Liver (tissue), 9 donors: ENCODE data around the gene FCRLA. TPM values are rescaled to one million over a fixed set of nuclear protein-coding genes. Genes with fewer than 3 reads are reported as not detected.
"Not testable (repeated sequence)": the region's sequence is repeated elsewhere in the genome, so short reads cannot be mapped to it uniquely, and the experiment has no call there.

Experiments
- DNase-seq: peaks from one replicate; pipeline ENCODE4 v3.0.0-alpha.2; 2017; ENCODE audit warnings: low spot score
- H3K27ac ChIP-seq, 2 donors: one replicate each; pipeline ENCODE4 v1.7.0; 2013; ENCODE audit warnings: inconsistent platforms in 2 of 2, low read length in 2 of 2, control low read depth in 1 of 2, low read depth in 1 of 2, mild to moderate bottlenecking in 1 of 2
- H3K27me3 ChIP-seq, 4 donors: one replicate each; pipeline versions ENCODE4 v1.6.1 to v1.7.0; 2013; ENCODE audit warnings: low read length in 3 of 4, inconsistent platforms in 1 of 4, mild to moderate bottlenecking in 1 of 4, moderate library complexity in 1 of 4; ENCODE audit not compliant: control insufficient read depth in 4 of 4, insufficient read depth in 4 of 4
- H3K36me3 ChIP-seq, 4 donors: one replicate each; pipeline versions ENCODE4 v1.6.1 to v1.7.0; 2013; ENCODE audit warnings: low read length in 3 of 4, mild to moderate bottlenecking in 3 of 4, low read depth in 1 of 4, moderate library complexity in 1 of 4; ENCODE audit not compliant: control insufficient read depth in 4 of 4, insufficient read depth in 3 of 4
- H3K4me1 ChIP-seq, 4 donors: one replicate each; pipeline versions ENCODE4 v1.6.1 to v1.7.0; 2013; ENCODE audit warnings: low read length in 3 of 4, mild to moderate bottlenecking in 3 of 4, moderate library complexity in 1 of 4; ENCODE audit not compliant: control insufficient read depth in 4 of 4, insufficient read depth in 4 of 4
- H3K4me3 ChIP-seq, 3 donors: one replicate each; pipeline versions ENCODE4 v1.6.1 to v1.7.0; 2013; ENCODE audit warnings: low read length in 3 of 3, control low read depth in 1 of 3, low read depth in 1 of 3, mild to moderate bottlenecking in 1 of 3
- H3K9ac ChIP-seq, 2 donors: one replicate each; pipeline ENCODE4 v1.7.0; 2013; ENCODE audit warnings: low read length in 2 of 2, mild to moderate bottlenecking in 2 of 2, moderate library complexity in 2 of 2, control low read depth in 1 of 2, low read depth in 1 of 2
- H3K9me3 ChIP-seq, 4 donors: one replicate each; pipeline versions ENCODE4 v1.6.1 to v1.7.0; 2013; ENCODE audit warnings: low read length in 3 of 4; ENCODE audit not compliant: control insufficient read depth in 4 of 4
- FOXA2 ChIP-seq: IDR thresholded peaks from 2 replicates; pipeline ENCODE4 v1.6.1; 2016; ENCODE audit warnings: antibody characterized with exemption
- HNF4G ChIP-seq: IDR thresholded peaks from 2 replicates; pipeline ENCODE4 v1.6.1; 2016; ENCODE audit warnings: antibody characterized with exemption
- WGBS: extraction: QIAGEN DNeasy Blood & Tissue Kit; methylation state at CpG from one replicate; pipeline ENCODE4 v1.1.7; 2013; 5-methylcytosine and 5-hydroxymethylcytosine counted together
- polyA plus RNA-seq, 2 donors: library from polyadenylated mRNA; stranded (reverse) in 1 of 2; unstranded in 1 of 2; fragments of 200-250 nt in 1 of 2; fragments of >200 nt in 1 of 2; fragmentation: Nextera tagmentation in 1 of 2; extraction: Ambion mirVana in 1 of 2; gene quantifications; one replicate each; pipeline versions ENCODE4 v1.2.1 to v1.2.3, GENCODE V29; 2013 to 2015
- total RNA-seq, 2 donors: library from RNA; depleted of rRNA; stranded (reverse); fragments of >200 nt; gene quantifications; one replicate each; pipeline ENCODE4 v1.2.3, GENCODE V29; 2014
- TF ChIP-seq, protein P1 (sequence below): IDR thresholded peaks from 2 replicates; pipeline ENCODE4 v1.6.1; 2016; ENCODE audit warnings: antibody characterized with exemption
- TF ChIP-seq, protein P2 (sequence below): IDR thresholded peaks from 2 replicates; pipeline ENCODE4 v1.6.1; 2016; ENCODE audit warnings: antibody characterized with exemption, mild to moderate bottlenecking
- donor health status: healthy.
- donor health status: healthy.
- donor health status: healthy.
- donor health status: healthy.
- donor health status: healthy.

FCRLA gene
- total and polyA plus RNA-seq, 4 donors: 0.06 to 3.3 (median 0.29) TPM

DNA sequence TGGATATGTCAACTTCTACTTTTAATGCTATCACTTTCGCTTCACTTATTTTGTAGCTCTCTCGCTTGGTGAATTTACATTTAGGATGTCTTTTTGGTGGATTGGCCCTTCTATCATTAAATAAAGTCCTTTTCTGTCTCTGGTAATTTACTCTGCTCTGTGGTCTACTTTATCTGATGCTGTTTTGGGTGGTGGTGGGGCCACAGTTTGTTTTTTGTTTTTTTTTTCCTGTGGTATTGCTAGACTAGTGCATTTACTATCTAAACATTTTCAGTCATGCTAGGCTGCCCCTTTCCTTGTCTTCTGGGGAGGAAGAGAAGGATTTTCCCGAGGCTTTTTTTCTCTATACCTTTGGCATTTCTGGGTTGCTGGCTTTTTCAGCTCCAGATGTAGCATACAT lies 18.1 kb upstream of the FCRLA start:
- H3K27ac ChIP-seq: no peak overlapping the region
- H3K9ac ChIP-seq: no peak overlapping the region
- H3K27me3 ChIP-seq: no peaks in the 10 kb centered on the region
- H3K9me3 ChIP-seq: no peaks in the 10 kb centered on the region
- H3K36me3 ChIP-seq: no peaks in the 10 kb centered on the region
- TF ChIP-seq, protein P1, sequence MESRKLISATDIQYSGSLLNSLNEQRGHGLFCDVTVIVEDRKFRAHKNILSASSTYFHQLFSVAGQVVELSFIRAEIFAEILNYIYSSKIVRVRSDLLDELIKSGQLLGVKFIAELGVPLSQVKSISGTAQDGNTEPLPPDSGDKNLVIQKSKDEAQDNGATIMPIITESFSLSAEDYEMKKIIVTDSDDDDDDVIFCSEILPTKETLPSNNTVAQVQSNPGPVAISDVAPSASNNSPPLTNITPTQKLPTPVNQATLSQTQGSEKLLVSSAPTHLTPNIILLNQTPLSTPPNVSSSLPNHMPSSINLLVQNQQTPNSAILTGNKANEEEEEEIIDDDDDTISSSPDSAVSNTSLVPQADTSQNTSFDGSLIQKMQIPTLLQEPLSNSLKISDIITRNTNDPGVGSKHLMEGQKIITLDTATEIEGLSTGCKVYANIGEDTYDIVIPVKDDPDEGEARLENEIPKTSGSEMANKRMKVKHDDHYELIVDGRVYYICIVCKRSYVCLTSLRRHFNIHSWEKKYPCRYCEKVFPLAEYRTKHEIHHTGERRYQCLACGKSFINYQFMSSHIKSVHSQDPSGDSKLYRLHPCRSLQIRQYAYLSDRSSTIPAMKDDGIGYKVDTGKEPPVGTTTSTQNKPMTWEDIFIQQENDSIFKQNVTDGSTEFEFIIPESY: no peak
- TF ChIP-seq HNF4G: no peak
- no peak for DNase-seq
- peaks cover 0 to 1% (median 0%) of the 10 kb centered on the region in 4 donors for H3K4me1 ChIP-seq
- 70% methylated on average over 3 of the region's 3 CpGs for WGBS
- no peak overlapping the region for H3K4me3 ChIP-seq

DNA sequence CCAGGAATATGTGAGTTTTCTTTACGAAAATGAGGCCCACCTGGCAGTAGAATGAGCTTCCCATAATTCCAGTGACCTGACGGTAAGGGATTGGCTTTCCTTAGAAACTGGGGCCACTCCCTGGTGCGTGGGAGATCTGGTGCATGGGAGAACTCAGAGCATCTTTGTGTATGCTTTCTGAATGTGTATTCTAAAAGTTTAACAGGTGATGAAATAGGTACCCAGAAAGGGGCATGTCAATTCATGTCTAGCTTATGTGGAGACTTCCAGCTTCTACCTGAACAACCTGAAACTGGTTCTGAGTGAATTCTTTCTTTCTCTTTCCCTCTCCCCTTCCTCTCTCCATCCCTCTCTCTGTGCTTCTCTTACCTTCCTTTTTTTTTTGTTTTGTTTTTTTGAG lies 15.2 kb upstream of the FCRLA start:
- no peaks in the 10 kb centered on the region for H3K36me3 ChIP-seq
- no peaks in the 10 kb centered on the region for H3K4me1 ChIP-seq
- TF ChIP-seq FOXA2: no peak
- TF ChIP-seq, protein P2, sequence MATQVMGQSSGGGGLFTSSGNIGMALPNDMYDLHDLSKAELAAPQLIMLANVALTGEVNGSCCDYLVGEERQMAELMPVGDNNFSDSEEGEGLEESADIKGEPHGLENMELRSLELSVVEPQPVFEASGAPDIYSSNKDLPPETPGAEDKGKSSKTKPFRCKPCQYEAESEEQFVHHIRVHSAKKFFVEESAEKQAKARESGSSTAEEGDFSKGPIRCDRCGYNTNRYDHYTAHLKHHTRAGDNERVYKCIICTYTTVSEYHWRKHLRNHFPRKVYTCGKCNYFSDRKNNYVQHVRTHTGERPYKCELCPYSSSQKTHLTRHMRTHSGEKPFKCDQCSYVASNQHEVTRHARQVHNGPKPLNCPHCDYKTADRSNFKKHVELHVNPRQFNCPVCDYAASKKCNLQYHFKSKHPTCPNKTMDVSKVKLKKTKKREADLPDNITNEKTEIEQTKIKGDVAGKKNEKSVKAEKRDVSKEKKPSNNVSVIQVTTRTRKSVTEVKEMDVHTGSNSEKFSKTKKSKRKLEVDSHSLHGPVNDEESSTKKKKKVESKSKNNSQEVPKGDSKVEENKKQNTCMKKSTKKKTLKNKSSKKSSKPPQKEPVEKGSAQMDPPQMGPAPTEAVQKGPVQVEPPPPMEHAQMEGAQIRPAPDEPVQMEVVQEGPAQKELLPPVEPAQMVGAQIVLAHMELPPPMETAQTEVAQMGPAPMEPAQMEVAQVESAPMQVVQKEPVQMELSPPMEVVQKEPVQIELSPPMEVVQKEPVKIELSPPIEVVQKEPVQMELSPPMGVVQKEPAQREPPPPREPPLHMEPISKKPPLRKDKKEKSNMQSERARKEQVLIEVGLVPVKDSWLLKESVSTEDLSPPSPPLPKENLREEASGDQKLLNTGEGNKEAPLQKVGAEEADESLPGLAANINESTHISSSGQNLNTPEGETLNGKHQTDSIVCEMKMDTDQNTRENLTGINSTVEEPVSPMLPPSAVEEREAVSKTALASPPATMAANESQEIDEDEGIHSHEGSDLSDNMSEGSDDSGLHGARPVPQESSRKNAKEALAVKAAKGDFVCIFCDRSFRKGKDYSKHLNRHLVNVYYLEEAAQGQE: no peak
- no peak overlapping the region for H3K9ac ChIP-seq
- no peak overlapping the region for H3K4me3 ChIP-seq
- H3K27me3 ChIP-seq: no peaks in the 10 kb centered on the region
- H3K27ac ChIP-seq: no peak overlapping the region
- H3K9me3 ChIP-seq: no peaks in the 10 kb centered on the region
- no peak for DNase-seq
- 89% methylated on average over 3 of the region's 3 CpGs for WGBS

DNA sequence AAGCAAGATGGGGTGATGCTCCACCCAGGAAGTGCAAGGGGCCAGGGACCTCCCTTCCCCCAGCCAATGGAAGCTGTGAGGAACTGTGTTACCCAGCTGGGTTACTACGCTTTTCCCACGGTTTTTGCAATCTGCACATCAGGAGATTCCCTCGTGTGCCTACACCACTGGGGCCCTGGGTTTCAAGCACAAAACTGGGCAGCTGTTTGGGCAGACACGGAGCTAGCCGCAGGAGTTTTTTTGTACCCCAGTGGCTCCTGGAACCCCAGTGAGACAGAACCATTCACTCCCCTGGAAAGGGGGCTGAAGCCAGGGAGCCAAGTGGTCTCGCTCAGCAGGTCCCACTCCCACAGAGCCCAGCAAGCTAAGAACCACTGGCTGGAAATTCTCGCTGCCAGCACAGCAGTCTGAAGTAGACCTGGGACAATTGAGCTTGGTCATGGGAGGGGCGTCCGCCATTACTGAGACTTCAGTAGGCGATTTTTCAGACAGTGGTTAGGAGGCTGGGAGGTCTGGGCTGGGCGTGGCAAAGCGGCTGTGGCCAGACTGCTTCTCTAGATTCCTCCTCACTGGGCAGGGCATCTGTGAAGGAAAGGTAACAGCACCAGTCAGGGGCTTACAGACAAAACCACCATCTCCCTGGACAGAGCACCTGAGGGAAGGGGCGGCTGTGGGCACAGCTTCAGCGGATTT lies 13.9 kb upstream of the FCRLA start:
- not testable (repeated sequence) for H3K9ac ChIP-seq, H3K27ac ChIP-seq, DNase-seq, H3K36me3 ChIP-seq, H3K4me1 ChIP-seq, H3K27me3 ChIP-seq, H3K9me3 ChIP-seq, H3K4me3 ChIP-seq
- 94% methylated on average over 14 of the region's 14 CpGs for WGBS

DNA sequence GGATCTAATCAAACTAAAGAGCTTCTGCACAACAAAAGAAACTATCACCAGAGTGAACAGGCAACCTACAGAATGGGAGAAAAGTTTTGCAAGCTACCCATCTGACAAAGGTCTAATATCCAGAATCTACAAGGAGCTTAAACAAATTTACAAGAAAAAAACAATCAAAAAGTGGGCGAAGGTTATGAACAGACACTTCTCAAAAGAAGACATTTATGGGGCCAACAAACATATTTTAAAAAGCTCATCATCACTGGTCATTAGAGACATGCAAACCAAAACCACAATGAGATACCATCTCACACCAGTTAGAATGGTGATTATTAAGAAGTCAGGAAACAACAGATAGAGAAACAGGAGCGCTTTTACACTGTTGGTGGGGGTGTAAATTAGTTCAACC lies 8.7 kb upstream of the FCRLA start:
- not testable (repeated sequence) for H3K4me1 ChIP-seq, H3K4me3 ChIP-seq, DNase-seq, H3K27me3 ChIP-seq, H3K36me3 ChIP-seq, H3K9ac ChIP-seq, H3K9me3 ChIP-seq, H3K27ac ChIP-seq
- 90% methylated on average over 2 of the region's 2 CpGs for WGBS
